Panc1 (cell line): ENCODE data around the gene TRERF1. TPM values are rescaled to one million over a fixed set of nuclear protein-coding genes. Genes with fewer than 3 reads are reported as not detected.

Source experiments
- ATAC-seq: fragments of 200-7000 bp; cut with Tn5 transposase; 2 replicates; pipeline ENCODE4 v1.9.1; 2020; ENCODE audit warnings: mild to moderate bottlenecking, moderate library complexity
- BruUV-seq: library from RNA; stranded (reverse); fragments of 400-500 nt; replicated peaks from 2 replicates; lab custom pipeline; 2021; lab: Mats Ljungman, UMichigan
- CTCF ChIA-PET: fragments of 300-600 bp; sonication (Branson Sonifier 250); formaldehyde crosslinking; loops from one replicate; lab custom pipeline; 2022; ENCODE audit warnings: antibody characterized with exemption; lab: Charles Lee
- POLR2A ChIA-PET: fragments of 300-600 bp; sonication (Branson Sonifier 250); formaldehyde crosslinking; loops from one replicate; lab custom pipeline; 2022; ENCODE audit warnings: antibody characterized with exemption; lab: Charles Lee
- DNase-seq: peaks from one replicate; pipeline ENCODE4 v3.0.0-alpha.2; 2010; ENCODE audit warnings: low read depth, low spot score
- H3K27ac ChIP-seq: 2 replicates; pipeline ENCODE4 v1.5.1; 2011; ENCODE audit warnings: mild to moderate bottlenecking, low read length, inconsistent platforms
- H3K27me3 ChIP-seq: fragments of 200-500 bp; sonication (Bioruptor generic); 2 replicates; pipeline ENCODE4 v1.6.0; 2014; ENCODE audit warnings: low read length, inconsistent platforms; ENCODE audit not compliant: control insufficient read depth, insufficient read depth
- H3K36me3 ChIP-seq: fragments of 200-500 bp; sonication (Bioruptor generic); 2 replicates; pipeline ENCODE4 v1.5.1; 2014; ENCODE audit warnings: inconsistent platforms, mild to moderate bottlenecking, low read length, moderate library complexity; ENCODE audit not compliant: control insufficient read depth, insufficient read depth
- H3K4me1 ChIP-seq: 2 replicates; pipeline ENCODE4 v1.5.1; 2011; ENCODE audit warnings: inconsistent platforms, mild to moderate bottlenecking, low read length, moderate library complexity; ENCODE audit not compliant: control insufficient read depth, insufficient read depth
- H3K4me3 ChIP-seq, 2 experiments: 2 replicates each; pipeline ENCODE4 v1.5.1; 2011 to 2012; ENCODE audit warnings: low read depth in 2 of 2, low read length in 2 of 2, mild to moderate bottlenecking in 2 of 2, inconsistent platforms in 1 of 2, moderate library complexity in 1 of 2
- H3K9me3 ChIP-seq: fragments of 200-500 bp; sonication (Bioruptor generic); 2 replicates; pipeline ENCODE4 v1.5.1; 2014; ENCODE audit warnings: low read depth, mild to moderate bottlenecking, inconsistent platforms, low read length, moderate library complexity; ENCODE audit not compliant: control insufficient read depth, insufficient read depth
- POLR2AphosphoS5 ChIP-seq: IDR thresholded peaks from 2 replicates; pipeline ENCODE4 v1.6.1; 2012; ENCODE audit warnings: mild to moderate bottlenecking, low read depth, low read length, moderate library complexity
- REST ChIP-seq, 2 experiments: IDR thresholded peaks; 2 replicates each; pipeline ENCODE4 v1.6.1; 2011 to 2012; ENCODE audit warnings: low read depth in 2 of 2, control low read depth in 1 of 2, low read length in 1 of 2, mild to moderate bottlenecking in 1 of 2, moderate library complexity in 1 of 2; ENCODE audit not compliant: insufficient read depth in 1 of 2
- SIN3A ChIP-seq: IDR thresholded peaks from 2 replicates; pipeline ENCODE4 v1.6.1; 2012; ENCODE audit warnings: low read depth, mild to moderate bottlenecking, low read length, moderate library complexity, borderline replicate concordance; ENCODE audit not compliant: insufficient read depth
- TCF7L2 ChIP-seq: IDR thresholded peaks from 2 replicates; pipeline ENCODE4 v1.6.1; 2011; ENCODE audit warnings: mild to moderate bottlenecking, low read depth, low read length, inconsistent platforms
- in situ Hi-C: cut with HindIII; loops from 2 replicates; pipeline ENCODE4 v1.10.0; 2016; ENCODE audit warnings: low sequenced_read_pairs, low pct_unique_long_range_greater_than_20kb
- intact Hi-C: fragments of 100-400 bp; cut with micrococcal nuclease; formaldehyde crosslinking; loops from one replicate; pipeline ENCODE4 v1.10.0; 2022; ENCODE audit not compliant: unreplicated experiment
- total RNA-seq: library from RNA; stranded (reverse); gene quantifications from one replicate; pipeline ENCODE4 v1.2.1, GENCODE V29; 2021; ENCODE audit not compliant: unreplicated experiment
- TF ChIP-seq, protein P1 (sequence below): fragments of 450-650 bp; IDR thresholded peaks from 2 replicates; pipeline ENCODE4 v1.5.1; 2017; ENCODE audit warnings: mild to moderate bottlenecking

Gene TRERF1
- total RNA-seq, 1 experiment from 2014 or later, result 30.6 TPM

DNA sequence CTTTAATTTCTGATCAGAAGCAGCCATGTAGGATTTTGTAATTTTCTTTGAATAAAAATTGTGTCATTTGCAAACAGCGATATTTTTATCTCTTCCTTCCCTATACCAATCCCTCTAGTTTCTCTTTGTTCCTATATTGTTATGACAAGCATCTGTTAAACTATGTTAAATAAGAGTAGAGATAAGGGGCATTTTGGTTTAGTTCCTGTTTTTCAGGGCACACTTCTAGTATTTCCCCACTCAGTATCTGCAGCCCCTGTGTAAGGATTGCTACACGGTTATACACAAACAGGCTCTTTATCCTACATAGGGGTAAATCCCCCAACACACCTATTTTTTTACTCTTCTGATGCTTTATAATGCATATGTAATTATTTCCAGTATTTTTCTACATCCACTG is 42.1 kb downstream of the TRERF1 start:
- Histone ChIP-seq H3K9me3 (no peaks in the 10 kb centered on the region), H3K27me3 (no peaks in the 10 kb centered on the region), H3K4me1 (peaks cover 29% of the 10 kb centered on the region), H3K4me3 (no peak overlapping the region), H3K27ac (no peak overlapping the region), H3K36me3 (no peaks in the 10 kb centered on the region)
- TF ChIP-seq POLR2AphosphoS5, result no peak
- no peak for TF ChIP-seq SIN3A
- no peak for TF ChIP-seq TCF7L2
- no peak for TF ChIP-seq REST (IDR thresholded peaks at IDR 0.05; ENCODE audit: insufficient read depth in 1 of 2, low read depth in 2 of 2, low read length in 1 of 2)
- TF ChIP-seq, protein P1, sequence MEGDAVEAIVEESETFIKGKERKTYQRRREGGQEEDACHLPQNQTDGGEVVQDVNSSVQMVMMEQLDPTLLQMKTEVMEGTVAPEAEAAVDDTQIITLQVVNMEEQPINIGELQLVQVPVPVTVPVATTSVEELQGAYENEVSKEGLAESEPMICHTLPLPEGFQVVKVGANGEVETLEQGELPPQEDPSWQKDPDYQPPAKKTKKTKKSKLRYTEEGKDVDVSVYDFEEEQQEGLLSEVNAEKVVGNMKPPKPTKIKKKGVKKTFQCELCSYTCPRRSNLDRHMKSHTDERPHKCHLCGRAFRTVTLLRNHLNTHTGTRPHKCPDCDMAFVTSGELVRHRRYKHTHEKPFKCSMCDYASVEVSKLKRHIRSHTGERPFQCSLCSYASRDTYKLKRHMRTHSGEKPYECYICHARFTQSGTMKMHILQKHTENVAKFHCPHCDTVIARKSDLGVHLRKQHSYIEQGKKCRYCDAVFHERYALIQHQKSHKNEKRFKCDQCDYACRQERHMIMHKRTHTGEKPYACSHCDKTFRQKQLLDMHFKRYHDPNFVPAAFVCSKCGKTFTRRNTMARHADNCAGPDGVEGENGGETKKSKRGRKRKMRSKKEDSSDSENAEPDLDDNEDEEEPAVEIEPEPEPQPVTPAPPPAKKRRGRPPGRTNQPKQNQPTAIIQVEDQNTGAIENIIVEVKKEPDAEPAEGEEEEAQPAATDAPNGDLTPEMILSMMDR, result no peak
- ATAC-seq (no peak), DNase-seq (no peak)
- BruUV-seq, result no TSS peak
- intact Hi-C loops (no loop called here), in situ Hi-C loops (no loop called here)
- ChIA-PET POLR2A (no interaction called here), CTCF (no interaction called here)

DNA sequence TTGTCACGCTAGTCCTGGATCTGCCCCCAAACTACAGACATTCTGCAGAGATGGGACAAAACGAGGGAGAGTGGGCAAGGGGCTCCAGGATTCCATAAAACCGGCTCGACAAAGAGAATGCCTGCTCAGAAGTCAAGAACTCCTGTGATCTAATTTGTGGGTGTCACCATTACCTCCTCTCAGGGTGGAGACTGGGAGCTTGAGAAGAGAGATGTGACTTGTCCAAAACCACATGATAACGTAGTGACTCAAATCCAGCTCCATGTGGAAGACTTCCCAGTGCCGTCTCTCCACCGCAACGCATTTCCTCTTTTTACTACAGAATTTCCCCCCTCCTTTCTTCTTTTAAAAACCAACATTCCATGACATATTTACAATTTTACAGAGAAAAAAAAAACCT is 44.3 kb downstream of the TRERF1 start:
- POLR2A ChIA-PET, result no interaction called here
- TF ChIP-seq, protein P1, result no peak
- TF ChIP-seq SIN3A (no peak), TCF7L2 (no peak), REST (IDR thresholded peaks at IDR 0.05; ENCODE audit: insufficient read depth in 1 of 2, low read depth in 2 of 2, low read length in 1 of 2) (no peak), POLR2AphosphoS5 (no peak)
- CTCF ChIA-PET, result no interaction called here
- Histone ChIP-seq H3K4me3 (no peak overlapping the region), H3K27ac (no peak overlapping the region), H3K4me1 (peaks cover 51% of the 10 kb centered on the region), H3K9me3 (no peaks in the 10 kb centered on the region), H3K27me3 (no peaks in the 10 kb centered on the region), H3K36me3 (no peaks in the 10 kb centered on the region)
- DNase-seq (no peak), ATAC-seq (no peak)
- intact Hi-C loops (no loop called here), in situ Hi-C loops (no loop called here)
- no TSS peak for BruUV-seq
